GM12875 (cell line): Measurements from ENCODE around the gene SPATA13.

Source experiments
- H3K4me3 ChIP-seq: one replicate; pipeline ENCODE4 v1.5.1; 2011; ENCODE audit warnings: low read depth, low read length, control low read depth
- TF ChIP-seq, protein P1 (sequence below): IDR thresholded peaks from 2 replicates; pipeline ENCODE4 v1.5.1; 2011; ENCODE audit warnings: low read depth, mild to moderate bottlenecking, control low read depth, inconsistent platforms, low read length, moderate library complexity, borderline replicate concordance; ENCODE audit not compliant: insufficient read depth

SPATA13 gene

DNA sequence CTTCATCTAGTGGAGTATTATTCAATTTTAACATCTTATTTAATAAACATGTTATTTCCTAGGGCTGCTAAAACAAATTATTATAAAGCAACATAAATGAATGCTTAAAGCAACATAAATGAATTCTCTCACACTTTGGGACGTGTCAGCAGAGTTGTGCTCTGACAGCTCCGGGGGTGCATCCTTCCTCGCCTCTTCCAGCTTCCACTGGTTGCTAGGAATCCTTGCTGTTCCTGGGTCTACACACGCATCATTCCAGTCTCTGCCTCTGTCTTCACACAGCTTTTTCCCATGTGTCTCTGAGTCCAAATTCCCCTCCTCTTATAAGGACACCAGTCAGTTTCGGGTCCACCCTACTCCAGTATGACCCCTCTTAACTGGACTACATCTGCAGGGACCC is 21.6 kb upstream of the SPATA13 start:
- TF ChIP-seq, protein P1, sequence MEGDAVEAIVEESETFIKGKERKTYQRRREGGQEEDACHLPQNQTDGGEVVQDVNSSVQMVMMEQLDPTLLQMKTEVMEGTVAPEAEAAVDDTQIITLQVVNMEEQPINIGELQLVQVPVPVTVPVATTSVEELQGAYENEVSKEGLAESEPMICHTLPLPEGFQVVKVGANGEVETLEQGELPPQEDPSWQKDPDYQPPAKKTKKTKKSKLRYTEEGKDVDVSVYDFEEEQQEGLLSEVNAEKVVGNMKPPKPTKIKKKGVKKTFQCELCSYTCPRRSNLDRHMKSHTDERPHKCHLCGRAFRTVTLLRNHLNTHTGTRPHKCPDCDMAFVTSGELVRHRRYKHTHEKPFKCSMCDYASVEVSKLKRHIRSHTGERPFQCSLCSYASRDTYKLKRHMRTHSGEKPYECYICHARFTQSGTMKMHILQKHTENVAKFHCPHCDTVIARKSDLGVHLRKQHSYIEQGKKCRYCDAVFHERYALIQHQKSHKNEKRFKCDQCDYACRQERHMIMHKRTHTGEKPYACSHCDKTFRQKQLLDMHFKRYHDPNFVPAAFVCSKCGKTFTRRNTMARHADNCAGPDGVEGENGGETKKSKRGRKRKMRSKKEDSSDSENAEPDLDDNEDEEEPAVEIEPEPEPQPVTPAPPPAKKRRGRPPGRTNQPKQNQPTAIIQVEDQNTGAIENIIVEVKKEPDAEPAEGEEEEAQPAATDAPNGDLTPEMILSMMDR, result no peak
- H3K4me3 ChIP-seq, result no peak overlapping the region

DNA sequence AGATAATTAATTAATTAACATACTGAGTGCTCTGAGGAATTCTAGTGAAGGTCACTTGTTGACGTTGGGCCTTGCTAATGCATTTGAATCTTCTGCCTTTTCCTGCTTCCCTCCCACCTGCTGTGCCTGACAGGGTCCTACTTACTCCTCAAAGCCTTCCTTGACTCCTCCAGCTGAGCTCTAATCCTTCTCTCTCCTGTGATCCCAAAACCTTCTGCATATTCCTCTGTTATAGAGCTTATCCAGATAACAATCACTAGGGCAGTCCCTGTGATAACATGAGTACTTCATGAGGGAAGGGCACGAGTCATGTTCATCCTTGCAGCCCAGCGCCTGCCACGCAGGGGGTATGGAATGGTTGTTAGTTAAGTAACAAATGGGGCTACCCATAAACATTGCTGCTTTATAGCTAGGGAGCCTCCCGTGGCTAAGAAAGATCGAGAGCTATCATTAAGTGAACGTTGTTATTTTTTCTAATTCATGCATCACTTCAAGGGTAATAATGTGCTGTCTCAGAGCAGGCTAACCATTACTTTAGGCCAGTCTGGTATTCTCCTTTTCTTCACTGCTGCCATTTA is 19.1 kb upstream of the SPATA13 start:
- H3K4me3 ChIP-seq, result no peak overlapping the region
- TF ChIP-seq, protein P1, result no peak

DNA sequence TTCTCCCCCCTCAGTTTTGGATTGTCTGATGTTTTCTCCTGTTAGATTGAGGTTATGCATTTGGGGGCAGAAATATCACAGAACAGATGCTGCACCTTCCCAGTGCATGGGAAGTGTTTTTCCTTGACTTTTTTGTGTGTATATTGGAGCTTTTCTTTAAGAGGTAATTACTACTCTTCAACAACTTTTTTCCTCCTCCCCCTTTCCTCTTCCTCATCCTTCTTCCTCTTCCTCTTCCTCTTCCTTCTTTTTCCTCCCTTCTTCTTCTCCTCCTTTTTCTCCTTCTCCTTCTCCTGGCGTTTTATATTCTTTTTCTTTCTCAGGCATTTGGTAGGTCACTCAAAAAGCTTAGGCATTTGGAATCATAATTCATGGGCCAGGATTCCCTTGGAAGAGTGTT is 18.1 kb upstream of the SPATA13 start:
- TF ChIP-seq, protein P1, result no peak

DNA sequence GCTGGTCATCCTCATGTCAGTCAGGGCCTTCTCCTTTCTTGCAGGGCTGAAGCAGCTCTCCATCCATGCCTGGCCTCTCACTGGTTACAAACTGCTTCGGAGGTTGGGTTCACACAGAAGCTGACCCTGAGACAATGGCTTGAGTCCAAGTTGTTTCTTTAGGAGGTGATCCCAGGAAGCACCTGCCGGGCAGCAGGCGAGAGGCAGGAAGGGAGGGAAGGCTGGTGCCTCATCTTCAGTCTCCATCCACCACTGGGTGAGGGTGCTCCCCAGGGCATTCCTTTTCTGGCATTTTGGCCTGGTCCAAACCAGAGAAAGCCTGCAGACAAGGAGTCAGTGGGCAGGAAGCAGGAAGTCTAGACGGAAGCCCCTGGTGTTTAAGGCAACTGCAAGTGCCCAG is 17.6 kb upstream of the SPATA13 start:
- TF ChIP-seq, protein P1, result no peak
- H3K4me3 ChIP-seq, result no peak overlapping the region

More for the DNA sequence above, 18.1 kb upstream of the SPATA13 start:
- H3K4me3 ChIP-seq, result no peak overlapping the region

DNA sequence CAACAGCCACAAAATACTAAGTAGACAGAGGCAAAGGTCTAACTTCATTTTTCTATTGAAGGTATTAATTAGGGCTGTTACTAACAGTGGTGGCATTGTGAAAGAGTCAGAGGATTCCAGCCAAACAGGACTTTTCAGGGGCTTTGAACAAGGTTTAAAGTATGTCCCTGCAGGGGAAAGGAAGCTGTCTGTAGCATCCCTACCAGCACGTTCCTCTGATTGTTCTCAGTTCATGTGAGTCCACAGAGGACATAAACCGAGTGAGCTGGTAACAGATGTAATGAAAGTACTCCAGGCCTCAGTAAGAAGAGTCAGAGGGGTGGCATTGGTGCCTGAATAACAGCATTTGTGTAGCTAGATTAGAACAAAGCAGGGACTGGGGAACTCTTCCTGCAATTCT is 15.3 kb upstream of the SPATA13 start:
- no peak overlapping the region for H3K4me3 ChIP-seq
- TF ChIP-seq, protein P1, result no peak

DNA sequence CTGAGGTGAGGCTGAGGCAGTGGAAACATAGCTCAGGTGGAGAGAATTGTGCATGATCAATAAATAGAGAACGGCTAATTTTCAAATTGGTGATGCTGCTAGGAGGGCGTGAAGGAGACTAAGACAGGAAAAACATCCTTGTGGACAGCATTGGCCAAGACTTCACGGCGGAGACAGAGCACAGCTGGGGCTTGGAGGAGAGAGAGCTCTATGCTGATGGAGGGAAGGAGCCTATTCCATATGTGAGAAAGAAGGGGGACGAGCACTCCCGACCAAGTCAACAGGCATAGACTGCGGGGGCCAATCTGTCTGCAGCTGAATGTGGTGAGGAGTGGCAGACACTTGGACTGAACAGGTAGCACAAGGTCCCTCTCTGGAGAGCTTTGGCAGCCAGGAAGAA is 14.8 kb upstream of the SPATA13 start:
- no peak overlapping the region for H3K4me3 ChIP-seq
- TF ChIP-seq, protein P1, result no peak

DNA sequence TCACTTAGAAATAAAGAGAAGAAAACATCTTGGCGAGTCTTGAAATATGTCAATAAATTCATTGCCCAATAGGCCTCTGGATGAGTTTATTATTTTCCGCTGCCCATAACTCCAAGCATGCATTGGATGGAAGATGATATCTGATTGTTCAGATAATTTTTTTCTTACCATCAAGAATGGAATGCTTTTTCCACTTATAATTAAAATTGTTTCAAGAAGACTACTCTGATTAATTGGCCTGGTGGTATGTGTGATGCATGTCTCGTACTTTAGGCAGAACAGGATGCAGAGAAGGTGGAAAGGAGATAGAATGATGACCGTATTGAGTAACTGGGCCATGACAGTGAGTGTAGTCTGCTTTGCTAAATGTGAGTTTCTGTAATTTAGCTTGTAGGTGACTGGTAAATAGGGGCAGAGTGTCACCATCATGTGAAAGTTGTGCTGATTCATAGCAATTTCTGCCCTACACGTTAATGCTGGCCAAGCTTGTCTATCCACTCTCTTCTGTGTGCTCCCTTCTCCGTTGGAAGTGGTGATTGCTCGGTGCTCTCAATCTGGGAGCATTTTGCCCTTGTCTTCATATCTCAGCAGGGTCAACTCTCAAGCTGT is 13.5 kb upstream of the SPATA13 start:
- TF ChIP-seq, protein P1, result no peak
- no peak overlapping the region for H3K4me3 ChIP-seq
